IMR-90 (cell line): ENCODE results near the gene ZNF410. TPM values are rescaled to one million over a fixed set of nuclear protein-coding genes. Genes with fewer than 3 reads are reported as not detected.

Experiments
- ATAC-seq: fragments of 200-7000 bp; cut with Tn5 transposase; 2 replicates; pipeline ENCODE4 v1.9.1; 2020; ENCODE audit warnings: low read depth, mild to moderate bottlenecking, moderate library complexity
- BruUV-seq: library from RNA; stranded (reverse); fragments of 400-500 nt; replicated peaks from 2 replicates; lab custom pipeline; 2021; lab: Mats Ljungman, UMichigan
- CTCF ChIA-PET: fragments of 300-600 bp; formaldehyde crosslinking; extraction: SDS; loops from one replicate; lab custom pipeline; 2021; ENCODE audit warnings: antibody characterized with exemption; lab: Yijun Ruan, JAX
- POLR2A ChIA-PET: fragments of 300-600 bp; sonication (Branson Sonifier 250); formaldehyde crosslinking; loops from one replicate; lab custom pipeline; 2022; ENCODE audit warnings: antibody characterized with exemption; ENCODE audit not compliant: unreplicated experiment; lab: Charles Lee
- DNase-seq: peaks from one replicate; pipeline ENCODE4 v3.0.0; 2013
- H2AFZ ChIP-seq: replicated peaks from 2 replicates; pipeline ENCODE3; 2013; ENCODE audit warnings: low read length, mild to moderate bottlenecking; ENCODE audit not compliant: poor library complexity
- H2AK5ac ChIP-seq: 2 replicates; pipeline ENCODE4 v1.6.1; 2013; ENCODE audit warnings: low read depth, low read length, inconsistent platforms
- H2AK9ac ChIP-seq: replicated peaks from 2 replicates; pipeline ENCODE3; 2013; ENCODE audit warnings: mild to moderate bottlenecking, low read depth, low read length, moderate library complexity; ENCODE audit not compliant: poor library complexity
- H2BK120ac ChIP-seq: 2 replicates; pipeline ENCODE4 v1.6.1; 2013; ENCODE audit warnings: low read depth, low read length, inconsistent platforms
- H2BK15ac ChIP-seq: 3 replicates; pipeline ENCODE4 v1.6.1; 2013; ENCODE audit warnings: low read depth, low read length, inconsistent platforms
- H2BK20ac ChIP-seq: 2 replicates; pipeline ENCODE4 v1.6.1; 2013; ENCODE audit warnings: low read depth, mild to moderate bottlenecking, inconsistent platforms, low read length, moderate library complexity
- H2BK5ac ChIP-seq: 2 replicates; pipeline ENCODE4 v1.6.1; 2013; ENCODE audit warnings: mild to moderate bottlenecking, low read depth, low read length, inconsistent platforms; ENCODE audit not compliant: poor library complexity, severe bottlenecking
- H3K14ac ChIP-seq: replicated peaks from 2 replicates; pipeline ENCODE4 v1.6.1; 2013; ENCODE audit warnings: low read depth, low read length, inconsistent platforms
- H3K18ac ChIP-seq: 2 replicates; pipeline ENCODE4 v1.6.1; 2013; ENCODE audit warnings: low read depth, low read length, control low read depth
- H3K23ac ChIP-seq: 2 replicates; pipeline ENCODE4 v1.6.1; 2013; ENCODE audit warnings: low read depth, low read length, inconsistent platforms
- H3K27ac ChIP-seq: 2 replicates; pipeline ENCODE4 v1.5.1; 2013; ENCODE audit warnings: mild to moderate bottlenecking, control low read depth, low read length; ENCODE audit not compliant: insufficient read depth
- H3K27me3 ChIP-seq: 2 replicates; pipeline ENCODE4 v1.6.1; 2013; ENCODE audit warnings: low read length; ENCODE audit not compliant: control insufficient read depth, insufficient read depth
- H3K36me3 ChIP-seq: 2 replicates; pipeline ENCODE4 v1.6.1; 2013; ENCODE audit warnings: low read length, mixed read lengths; ENCODE audit not compliant: control insufficient read depth, insufficient read depth
- H3K4ac ChIP-seq: 2 replicates; pipeline ENCODE4 v1.6.1; 2013; ENCODE audit warnings: low read depth, low read length, inconsistent platforms
- H3K4me1 ChIP-seq: 2 replicates; pipeline ENCODE4 v1.6.1; 2013; ENCODE audit warnings: low read length, mixed read lengths; ENCODE audit not compliant: control insufficient read depth, insufficient read depth
- H3K4me2 ChIP-seq: 2 replicates; pipeline ENCODE4 v1.6.1; 2013; ENCODE audit warnings: low read depth, mild to moderate bottlenecking, control low read depth, low read length, moderate library complexity
- H3K4me3 ChIP-seq: 2 replicates; pipeline ENCODE4 v1.5.1; 2013; ENCODE audit warnings: low read depth, mild to moderate bottlenecking, control low read depth, low read length, moderate library complexity; ENCODE audit not compliant: insufficient read depth
- H3K56ac ChIP-seq: 2 replicates; pipeline ENCODE4 v1.6.1; 2013; ENCODE audit warnings: low read length, inconsistent platforms; ENCODE audit not compliant: insufficient read depth; ENCODE audit errors: extremely low read depth
- H3K79me1 ChIP-seq, 2 experiments: 2 replicates each; pipeline ENCODE4 v1.6.1; 2013; ENCODE audit warnings: low read length in 2 of 2, inconsistent platforms in 1 of 2, low read depth in 1 of 2
- H3K9ac ChIP-seq: 2 replicates; pipeline ENCODE4 v1.6.1; 2013; ENCODE audit warnings: low read depth, low read length, control low read depth
- H3K9me1 ChIP-seq: 2 replicates; pipeline ENCODE4 v1.6.1; 2013; ENCODE audit warnings: low read length, inconsistent platforms; ENCODE audit not compliant: insufficient read depth
- H3K9me3 ChIP-seq: 2 replicates; pipeline ENCODE4 v1.6.1; 2013; ENCODE audit warnings: low read length; ENCODE audit not compliant: control insufficient read depth, insufficient read depth
- H4K20me1 ChIP-seq: 2 replicates; pipeline ENCODE4 v1.6.1; 2013; ENCODE audit warnings: low read length, inconsistent platforms; ENCODE audit not compliant: insufficient read depth
- H4K5ac ChIP-seq: 2 replicates; pipeline ENCODE4 v1.6.1; 2013; ENCODE audit warnings: mild to moderate bottlenecking, low read depth, low read length, control low read depth
- H4K8ac ChIP-seq, 2 experiments: 2 replicates each; pipeline ENCODE4 v1.6.1; 2013; ENCODE audit warnings: low read depth in 2 of 2, low read length in 2 of 2, control low read depth in 1 of 2, inconsistent platforms in 1 of 2
- H4K91ac ChIP-seq: 2 replicates; pipeline ENCODE4 v1.6.1; 2013; ENCODE audit warnings: low read depth, low read length, inconsistent platforms; ENCODE audit not compliant: insufficient read depth
- BHLHE40 ChIP-seq: fragments of 150-350 bp; IDR thresholded peaks from 2 replicates; pipeline ENCODE4 v1.6.1; 2016; ENCODE audit warnings: mild to moderate bottlenecking, low read depth, low read length
- CEBPB ChIP-seq: IDR thresholded peaks from 2 replicates; pipeline ENCODE4 v1.6.1; 2012; ENCODE audit warnings: low read depth, low read length, improper control_type of control experiment
- CHD1 ChIP-seq: IDR thresholded peaks from 2 replicates; pipeline ENCODE4 v1.6.1; 2012; ENCODE audit warnings: low read depth, low read length, improper control_type of control experiment
- FOS ChIP-seq: fragments of 150-350 bp; IDR thresholded peaks from 2 replicates; pipeline ENCODE4 v1.6.1; 2016; ENCODE audit warnings: low read depth, low read length
- MAFK ChIP-seq: IDR thresholded peaks from 2 replicates; pipeline ENCODE4 v1.6.1; 2012; ENCODE audit warnings: low read depth, low read length, improper control_type of control experiment
- MAZ ChIP-seq: IDR thresholded peaks from 2 replicates; pipeline ENCODE4 v1.6.1; 2012; ENCODE audit warnings: low read depth, mild to moderate bottlenecking, low read length, improper control_type of control experiment, moderate library complexity, borderline replicate concordance
- MXI1 ChIP-seq: IDR thresholded peaks from 2 replicates; pipeline ENCODE4 v1.6.1; 2012; ENCODE audit warnings: low read depth, mild to moderate bottlenecking, low read length, moderate library complexity, borderline replicate concordance
- NFE2L2 ChIP-seq: fragments of 150-350 bp; IDR thresholded peaks from 2 replicates; pipeline ENCODE4 v1.6.1; 2016; ENCODE audit warnings: low read depth, mild to moderate bottlenecking, low read length
- POLR2A ChIP-seq: IDR thresholded peaks from 2 replicates; pipeline ENCODE4 v1.6.1; 2012; ENCODE audit warnings: mild to moderate bottlenecking, low read depth, low read length
- RAD21 ChIP-seq: IDR thresholded peaks from 2 replicates; pipeline ENCODE4 v1.6.1; 2012; ENCODE audit warnings: low read length, improper control_type of control experiment
- RCOR1 ChIP-seq: IDR thresholded peaks from 2 replicates; pipeline ENCODE4 v1.6.1; 2012; ENCODE audit warnings: mild to moderate bottlenecking, low read length, improper control_type of control experiment; ENCODE audit not compliant: insufficient replicate concordance
- RFX5 ChIP-seq: IDR thresholded peaks from 2 replicates; pipeline ENCODE4 v1.8.0; 2012; ENCODE audit warnings: low read depth, mild to moderate bottlenecking, low read length, moderate library complexity
- SMC3 ChIP-seq: fragments of 150-350 bp; IDR thresholded peaks from 2 replicates; pipeline ENCODE4 v1.6.1; 2016; ENCODE audit warnings: low read depth, mild to moderate bottlenecking, antibody characterized with exemption, low read length, moderate library complexity
- USF2 ChIP-seq: fragments of 150-350 bp; IDR thresholded peaks from 2 replicates; pipeline ENCODE4 v1.6.1; 2017; ENCODE audit warnings: mild to moderate bottlenecking, antibody characterized with exemption, low read length, low read depth
- WGBS, 2 experiments: methylation state at CpG; one replicate each; pipeline versions ENCODE4 v1.1.5 to v1.1.7; 2013; ENCODE audit warnings: missing lambda C conversion rate in 2 of 2; ENCODE audit not compliant: insufficient read length in 1 of 2; ENCODE audit errors: extremely low coverage in 2 of 2; 5-methylcytosine and 5-hydroxymethylcytosine counted together
- dilution Hi-C: fragments of 300-500 bp; cut with HindIII; formaldehyde crosslinking; loops from one replicate; pipeline ENCODE4 v1.14.3; 2018; ENCODE audit warnings: low sequenced_read_pairs; ENCODE audit not compliant: unreplicated experiment
- in situ Hi-C: fragments of 300-500 bp; cut with MboI; formaldehyde crosslinking; loops from 3 replicates; pipeline ENCODE4 v1.14.3; 2019; ENCODE audit warnings: low sequenced_read_pairs, inconsistent platforms, mixed read lengths
- intact Hi-C: fragments of 100-400 bp; cut with micrococcal nuclease; formaldehyde crosslinking; loops from 2 replicates; pipeline ENCODE4 v1.10.0; 2022
- polyA plus RNA-seq, 3 experiments: library from polyadenylated mRNA; depleted of rRNA; stranded (reverse); fragments of >200 nt; gene quantifications; 2 replicates each; pipeline ENCODE4 v1.2.3, GENCODE V29; 2012; ENCODE audit warnings: low replicate concordance in 1 of 3
- total RNA-seq: library from RNA; depleted of rRNA; stranded (reverse); fragments of >200 nt; gene quantifications from 2 replicates; pipeline ENCODE4 v1.2.3, GENCODE V29; 2012
- TF ChIP-seq, protein P1 (sequence below): fragments of 150-350 bp; IDR thresholded peaks from 2 replicates; pipeline ENCODE4 v1.6.1; 2016; ENCODE audit warnings: low read depth, mild to moderate bottlenecking, low read length, moderate library complexity, borderline replicate concordance
- TF ChIP-seq, protein P2 (sequence below): conservative IDR thresholded peaks from 2 replicates; pipeline ENCODE4 v1.5.1; 2012; ENCODE audit warnings: mild to moderate bottlenecking, low read depth, low read length, improper control_type of control experiment

The ZNF410 gene
- total and polyA plus RNA-seq, 2 of the 4 experiments (the other 2 are of a cell fraction), result 27.9 to 89.1 TPM

GRCh38 chr14:73945159-73945670 lies 58.6 kb downstream of the ZNF410 start:
- no CpG with 5 or more reads among the region's 4 CpGs for WGBS, 2 experiments
- POLR2A ChIA-PET, result no interaction called here
- peaks cover 8% of the 10 kb centered on the region for H3K4me1 ChIP-seq
- peaks cover 0 to under 1% of the 10 kb centered on the region in 2 experiments; a peak in 1 of 4 replicates for H3K79me1 ChIP-seq
- no peak overlapping the region for H3K23ac ChIP-seq
- no peak overlapping the region for H3K9ac ChIP-seq
- H3K4me2 ChIP-seq, result no peak overlapping the region
- no peak overlapping the region for H2AK5ac ChIP-seq
- in situ Hi-C loops (no loop called here), intact Hi-C loops (no loop called here), dilution Hi-C loops (no loop called here)
- H4K8ac ChIP-seq, result no peak overlapping the region
- no peak overlapping the region for H2BK120ac ChIP-seq
- H3K4ac ChIP-seq, result no peak overlapping the region
- H4K20me1 ChIP-seq, result no peaks in the 10 kb centered on the region
- H2AFZ ChIP-seq, result no peak overlapping the region
- no peak overlapping the region for H4K5ac ChIP-seq
- H3K56ac ChIP-seq, result no peak overlapping the region
- no peak overlapping the region for H2AK9ac ChIP-seq
- TF ChIP-seq NFE2L2, result no peak
- TF ChIP-seq SMC3, result no peak
- TF ChIP-seq MXI1, result no peak
- TF ChIP-seq, protein P1, sequence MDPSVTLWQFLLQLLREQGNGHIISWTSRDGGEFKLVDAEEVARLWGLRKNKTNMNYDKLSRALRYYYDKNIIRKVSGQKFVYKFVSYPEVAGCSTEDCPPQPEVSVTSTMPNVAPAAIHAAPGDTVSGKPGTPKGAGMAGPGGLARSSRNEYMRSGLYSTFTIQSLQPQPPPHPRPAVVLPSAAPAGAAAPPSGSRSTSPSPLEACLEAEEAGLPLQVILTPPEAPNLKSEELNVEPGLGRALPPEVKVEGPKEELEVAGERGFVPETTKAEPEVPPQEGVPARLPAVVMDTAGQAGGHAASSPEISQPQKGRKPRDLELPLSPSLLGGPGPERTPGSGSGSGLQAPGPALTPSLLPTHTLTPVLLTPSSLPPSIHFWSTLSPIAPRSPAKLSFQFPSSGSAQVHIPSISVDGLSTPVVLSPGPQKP, result no peak
- TF ChIP-seq, protein P2, sequence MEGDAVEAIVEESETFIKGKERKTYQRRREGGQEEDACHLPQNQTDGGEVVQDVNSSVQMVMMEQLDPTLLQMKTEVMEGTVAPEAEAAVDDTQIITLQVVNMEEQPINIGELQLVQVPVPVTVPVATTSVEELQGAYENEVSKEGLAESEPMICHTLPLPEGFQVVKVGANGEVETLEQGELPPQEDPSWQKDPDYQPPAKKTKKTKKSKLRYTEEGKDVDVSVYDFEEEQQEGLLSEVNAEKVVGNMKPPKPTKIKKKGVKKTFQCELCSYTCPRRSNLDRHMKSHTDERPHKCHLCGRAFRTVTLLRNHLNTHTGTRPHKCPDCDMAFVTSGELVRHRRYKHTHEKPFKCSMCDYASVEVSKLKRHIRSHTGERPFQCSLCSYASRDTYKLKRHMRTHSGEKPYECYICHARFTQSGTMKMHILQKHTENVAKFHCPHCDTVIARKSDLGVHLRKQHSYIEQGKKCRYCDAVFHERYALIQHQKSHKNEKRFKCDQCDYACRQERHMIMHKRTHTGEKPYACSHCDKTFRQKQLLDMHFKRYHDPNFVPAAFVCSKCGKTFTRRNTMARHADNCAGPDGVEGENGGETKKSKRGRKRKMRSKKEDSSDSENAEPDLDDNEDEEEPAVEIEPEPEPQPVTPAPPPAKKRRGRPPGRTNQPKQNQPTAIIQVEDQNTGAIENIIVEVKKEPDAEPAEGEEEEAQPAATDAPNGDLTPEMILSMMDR, result no peak
- no peak for TF ChIP-seq CHD1
- no peak for TF ChIP-seq BHLHE40
- no peak for TF ChIP-seq RFX5
- TF ChIP-seq RAD21, result no peak
- no peak for TF ChIP-seq MAZ
- TF ChIP-seq USF2, result no peak
- TF ChIP-seq POLR2A, result no peak
- TF ChIP-seq CEBPB, result no peak
- no peak for TF ChIP-seq FOS
- TF ChIP-seq MAFK, result no peak
- TF ChIP-seq RCOR1, result no peak
- H3K27me3 ChIP-seq, result no peaks in the 10 kb centered on the region
- H3K9me1 ChIP-seq, result peaks cover 3% of the 10 kb centered on the region
- DNase-seq, result no peak
- H3K14ac ChIP-seq, result no peak overlapping the region
- H2BK15ac ChIP-seq, result no peak overlapping the region
- H4K91ac ChIP-seq, result no peak overlapping the region
- H3K27ac ChIP-seq, result no peak overlapping the region
- no peak overlapping the region for H2BK5ac ChIP-seq
- no peaks in the 10 kb centered on the region for H3K9me3 ChIP-seq
- no peak overlapping the region for H2BK20ac ChIP-seq
- no peak for ATAC-seq
- H3K36me3 ChIP-seq, result peaks cover 13% of the 10 kb centered on the region
- no peak overlapping the region for H3K4me3 ChIP-seq
- CTCF ChIA-PET, result no interaction called here
- H3K18ac ChIP-seq, result no peak overlapping the region
- no TSS peak for BruUV-seq
